GM12878 (cell line): ENCODE results near the gene EPHB1. TPM values are rescaled to one million over a fixed set of nuclear protein-coding genes. Genes with fewer than 3 reads are reported as not detected.

Source experiments
- ATAC-seq: fragments of 200-7000 bp; cut with Tn5 transposase; 3 replicates; pipeline ENCODE4 v1.9.1; 2020; ENCODE audit warnings: mild to moderate bottlenecking, moderate library complexity
- BruUV-seq: library from RNA; stranded (reverse); fragments of 400-500 nt; replicated peaks from 2 replicates; lab custom pipeline; 2021; lab: Mats Ljungman, UMichigan
- CTCF ChIA-PET: fragments of 300-600 bp; sonication (Branson Sonifier 250); formaldehyde crosslinking; extraction: SDS; loops from one replicate; lab custom pipeline; 2021; ENCODE audit warnings: inconsistent platforms; lab: Yijun Ruan, JAX
- POLR2A ChIA-PET: fragments of 350-600 bp; formaldehyde crosslinking; extraction: SDS; loops from one replicate; lab custom pipeline; 2021; ENCODE audit warnings: inconsistent platforms; lab: Charles Lee
- RAD21 ChIA-PET: fragments of 300-600 bp; sonication (Branson Sonifier 250); formaldehyde crosslinking; loops from one replicate; lab custom pipeline; 2023; ENCODE audit warnings: antibody characterized with exemption; ENCODE audit not compliant: unreplicated experiment; lab: Charles Lee
- SMC1A ChIA-PET: fragments of 300-600 bp; sonication (Branson Sonifier 250); formaldehyde crosslinking; loops from one replicate; lab custom pipeline; 2023; ENCODE audit not compliant: unreplicated experiment, uncharacterized antibody; lab: Charles Lee
- DNase-seq: peaks from one replicate; pipeline ENCODE4 v3.0.0-alpha.2; 2011; ENCODE audit warnings: low read depth, low spot score
- FAIRE-seq: peaks from 3 replicates; lab custom pipeline; 2011; peaks lifted over from hg19 to GRCh38; lab: Jason Lieb, UNC
- H2AFZ ChIP-seq: 2 replicates; pipeline ENCODE4 v1.6.0; 2011; ENCODE audit warnings: low read depth, low read length, control low read depth; ENCODE audit not compliant: control insufficient read depth
- H3K27ac ChIP-seq: 2 replicates; pipeline ENCODE4 v1.5.1; 2011; ENCODE audit warnings: control low read depth; ENCODE audit not compliant: control insufficient read depth, insufficient read depth
- H3K27me3 ChIP-seq, 2 experiments: replicated peaks in 1 of 2; 2 replicates each; pipeline versions ENCODE4 v1.6.0 to v1.6.1; 2011; ENCODE audit warnings: low read length in 1 of 2; ENCODE audit not compliant: control insufficient read depth in 2 of 2, insufficient read depth in 2 of 2
- H3K36me3 ChIP-seq, 2 experiments: 2 replicates each; pipeline ENCODE4 v1.5.1; 2011; ENCODE audit warnings: low read length in 1 of 2; ENCODE audit not compliant: control insufficient read depth in 2 of 2, insufficient read depth in 2 of 2
- H3K4me1 ChIP-seq: 2 replicates; pipeline ENCODE4 v1.6.1; 2011; ENCODE audit warnings: mild to moderate bottlenecking, low read length, moderate library complexity, mixed read lengths; ENCODE audit not compliant: control insufficient read depth, insufficient read depth
- H3K4me2 ChIP-seq: 2 replicates; pipeline ENCODE4 v1.6.0; 2011; ENCODE audit warnings: control low read depth; ENCODE audit not compliant: control insufficient read depth, insufficient read depth
- H3K4me3 ChIP-seq: fragments of 200-600 bp; sonication (generic); 2 replicates; pipeline ENCODE4 v1.5.1; 2016
- H3K79me2 ChIP-seq: 2 replicates; pipeline ENCODE4 v1.6.0; 2011; ENCODE audit warnings: low read length; ENCODE audit not compliant: control insufficient read depth, insufficient read depth
- H3K9ac ChIP-seq: 2 replicates; pipeline ENCODE4 v1.8.0; 2011; ENCODE audit warnings: low read length, control low read depth, mixed read lengths; ENCODE audit not compliant: control insufficient read depth, insufficient read depth
- H3K9me3 ChIP-seq: replicated peaks from 3 replicates; pipeline ENCODE4 v1.5.1; 2011; ENCODE audit warnings: mild to moderate bottlenecking, low read length; ENCODE audit not compliant: control insufficient read depth, insufficient read depth
- H4K20me1 ChIP-seq: 2 replicates; pipeline ENCODE4 v1.6.0; 2011; ENCODE audit not compliant: control insufficient read depth, insufficient read depth
- IKZF2 ChIP-seq, 2 experiments: fragments of 450-650 bp; IDR thresholded peaks; 2 replicates each; pipeline ENCODE4 v1.6.1; 2017; ENCODE audit warnings: mild to moderate bottlenecking in 2 of 2, moderate library complexity in 2 of 2
- MEF2A ChIP-seq: IDR thresholded peaks from 2 replicates; pipeline ENCODE4 v1.6.1; 2011; ENCODE audit warnings: low read depth, mild to moderate bottlenecking, low read length, moderate library complexity; ENCODE audit not compliant: insufficient read depth
- NKRF ChIP-seq: fragments of 450-650 bp; conservative IDR thresholded peaks from 2 replicates; pipeline ENCODE4 v1.6.1; 2017; ENCODE audit warnings: mild to moderate bottlenecking, moderate library complexity
- PAX8 ChIP-seq: fragments of 450-650 bp; IDR thresholded peaks from 2 replicates; pipeline ENCODE4 v1.6.1; 2017; ENCODE audit warnings: mild to moderate bottlenecking, moderate library complexity
- RAD21 ChIP-seq: IDR thresholded peaks from 2 replicates; pipeline ENCODE4 v1.6.1; 2011; ENCODE audit warnings: mild to moderate bottlenecking, low read depth, low read length, moderate library complexity; ENCODE audit not compliant: insufficient read depth
- SMC3 ChIP-seq: IDR thresholded peaks from 2 replicates; pipeline ENCODE4 v1.6.1; 2011; ENCODE audit warnings: low read length, improper control_type of control experiment, borderline replicate concordance
- STAT3 ChIP-seq: IDR thresholded peaks from 2 replicates; pipeline ENCODE4 v1.6.1; 2011; ENCODE audit warnings: low read depth, low read length, improper control_type of control experiment
- USF1 ChIP-seq: IDR thresholded peaks from 2 replicates; pipeline ENCODE4 v1.6.1; 2011; ENCODE audit warnings: borderline replicate concordance, low read depth, mild to moderate bottlenecking, moderate library complexity, mixed read lengths, low read length; ENCODE audit not compliant: insufficient read depth; ENCODE audit errors: extremely low read length
- ZNF592 ChIP-seq: fragments of 450-650 bp; IDR thresholded peaks from 2 replicates; pipeline ENCODE4 v1.6.1; 2017; ENCODE audit warnings: mild to moderate bottlenecking, moderate library complexity
- WGBS: methylation state at CpG from one replicate; pipeline ENCODE4 v1.1.6; 2016; ENCODE audit warnings: low lambda C conversion rate; ENCODE audit not compliant: insufficient replicate concordance, insufficient coverage; ENCODE audit errors: missing lambda C conversion rate; 5-methylcytosine and 5-hydroxymethylcytosine counted together
- in situ Hi-C: fragments of 300-500 bp; cut with MboI; formaldehyde crosslinking; loops from 9 replicates; pipeline ENCODE4 v1.14.3; 2018; ENCODE audit warnings: mixed read lengths
- intact Hi-C: fragments of 100-400 bp; cut with micrococcal nuclease; formaldehyde crosslinking; loops from one replicate; pipeline ENCODE4 v1.14.2; 2022; ENCODE audit not compliant: unreplicated experiment
- polyA plus RNA-seq, 11 experiments: library from polyadenylated mRNA; depleted of rRNA in 4 of 11; unstranded in 6 of 11; stranded (reverse) in 5 of 11; fragments of >200 nt; fragmentation: Nextera tagmentation in 4 of 11; fragmentation: Illumina TruSeq in 1 of 11; extraction: Ambion mirVana in 4 of 11; extraction: Trizol in 1 of 11; gene quantifications; 1 replicate in 1 of 11; 2 replicates in 10 of 11; pipeline versions ENCODE4 v1.2.1 to v1.2.3, GENCODE V29; 2011 to 2016; ENCODE audit warnings: inconsistent platforms in 2 of 11, missing spikeins in 2 of 11, low read depth in 1 of 11
- total RNA-seq, 4 experiments: library from RNA; depleted of rRNA in 3 of 4; stranded (reverse); fragments of >200 nt in 3 of 4; fragmentation: Illumina TruSeq in 1 of 4; extraction: Trizol in 1 of 4; gene quantifications; 2 replicates each; pipeline versions ENCODE4 v1.2.1 to v1.2.3, GENCODE V29; 2013 to 2021
- TF ChIP-seq, protein P1 (sequence below): fragments of 450-650 bp; IDR thresholded peaks from 2 replicates; pipeline ENCODE4 v1.6.1; 2017; ENCODE audit warnings: antibody characterized with exemption, mild to moderate bottlenecking, moderate library complexity

Gene EPHB1
- total and polyA plus RNA-seq, 10 of the 15 experiments (the other 5 are each of a cell fraction or from before 2014, with no cell fraction given), result 0.33 to 23.8 (median 1.2) TPM

DNA sequence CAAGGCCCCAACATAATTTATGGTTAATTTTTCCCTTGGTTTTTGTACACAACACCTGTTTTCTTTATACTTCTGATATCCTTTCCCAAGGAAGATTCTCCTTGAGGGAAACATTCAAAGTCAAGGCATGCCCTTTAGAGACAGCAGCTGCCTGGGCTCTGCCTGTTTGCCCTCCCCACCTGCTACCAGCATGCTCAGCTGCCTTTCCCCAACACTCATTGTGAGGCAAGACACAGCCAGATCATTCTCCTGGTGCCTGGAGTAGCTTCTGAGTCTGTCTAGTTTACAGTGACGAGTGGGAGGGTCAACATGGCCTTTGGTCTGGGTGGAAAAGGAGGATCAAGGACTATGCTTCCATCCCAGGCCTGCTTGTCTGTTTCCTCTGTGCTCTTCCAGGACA, 132.5 kb downstream of the EPHB1 start (continued):
- no peak for TF ChIP-seq USF1

DNA sequence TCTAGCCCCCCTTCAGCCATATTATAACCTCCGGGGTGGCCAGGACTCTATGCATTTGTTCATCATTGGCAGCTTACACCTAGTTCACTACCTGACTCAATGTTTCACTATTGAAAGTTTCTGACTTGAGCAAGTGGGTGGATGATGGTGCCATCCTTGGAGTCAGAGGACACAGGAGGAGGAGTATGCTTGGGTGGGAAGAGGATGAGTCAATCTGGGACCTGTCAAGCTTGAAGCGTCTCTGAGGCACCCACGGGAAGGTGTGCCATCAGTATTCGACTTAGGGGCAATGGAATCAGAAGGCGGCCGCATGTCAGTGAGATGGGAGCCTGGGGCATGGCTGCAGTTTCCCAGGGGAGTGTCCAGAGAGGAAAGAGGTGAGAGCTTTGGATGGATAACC, 133.3 kb downstream of the EPHB1 start:
- H4K20me1 ChIP-seq, result no peaks in the 10 kb centered on the region
- H3K9ac ChIP-seq, result no peak overlapping the region
- TF ChIP-seq RAD21, result no peak
- TF ChIP-seq ZNF592, result no peak
- TF ChIP-seq IKZF2 (IDR thresholded peaks at IDR 0.05), result no peak
- TF ChIP-seq NKRF, result no peak
- TF ChIP-seq STAT3, result no peak
- no peak for TF ChIP-seq MEF2A
- TF ChIP-seq PAX8, result no peak
- TF ChIP-seq, protein P1, sequence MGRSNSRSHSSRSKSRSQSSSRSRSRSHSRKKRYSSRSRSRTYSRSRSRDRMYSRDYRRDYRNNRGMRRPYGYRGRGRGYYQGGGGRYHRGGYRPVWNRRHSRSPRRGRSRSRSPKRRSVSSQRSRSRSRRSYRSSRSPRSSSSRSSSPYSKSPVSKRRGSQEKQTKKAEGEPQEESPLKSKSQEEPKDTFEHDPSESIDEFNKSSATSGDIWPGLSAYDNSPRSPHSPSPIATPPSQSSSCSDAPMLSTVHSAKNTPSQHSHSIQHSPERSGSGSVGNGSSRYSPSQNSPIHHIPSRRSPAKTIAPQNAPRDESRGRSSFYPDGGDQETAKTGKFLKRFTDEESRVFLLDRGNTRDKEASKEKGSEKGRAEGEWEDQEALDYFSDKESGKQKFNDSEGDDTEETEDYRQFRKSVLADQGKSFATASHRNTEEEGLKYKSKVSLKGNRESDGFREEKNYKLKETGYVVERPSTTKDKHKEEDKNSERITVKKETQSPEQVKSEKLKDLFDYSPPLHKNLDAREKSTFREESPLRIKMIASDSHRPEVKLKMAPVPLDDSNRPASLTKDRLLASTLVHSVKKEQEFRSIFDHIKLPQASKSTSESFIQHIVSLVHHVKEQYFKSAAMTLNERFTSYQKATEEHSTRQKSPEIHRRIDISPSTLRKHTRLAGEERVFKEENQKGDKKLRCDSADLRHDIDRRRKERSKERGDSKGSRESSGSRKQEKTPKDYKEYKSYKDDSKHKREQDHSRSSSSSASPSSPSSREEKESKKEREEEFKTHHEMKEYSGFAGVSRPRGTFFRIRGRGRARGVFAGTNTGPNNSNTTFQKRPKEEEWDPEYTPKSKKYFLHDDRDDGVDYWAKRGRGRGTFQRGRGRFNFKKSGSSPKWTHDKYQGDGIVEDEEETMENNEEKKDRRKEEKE, result no peak
- TF ChIP-seq SMC3, result no peak
- TF ChIP-seq, all 136 proteins: peak for 0
- peak overlapping the region; percentile 22; the same call in 1 of the 2 replicates for H3K4me2 ChIP-seq
- ChIA-PET RAD21 (interaction anchor here (0.8 to 1.7 kb wide), 3 partner anchors 22 to 41 kb away, joined by 3 to 8 read pairs (median 3); no protein-coding TSS in a partner anchor), POLR2A (interaction anchor here (1.3 kb wide), 1 partner anchor 10 kb away, joined by 3 read pairs; no protein-coding TSS in a partner anchor), SMC1A (interaction anchor here (0.7 to 1.8 kb wide), 3 partner anchors 24 to 128 kb away, joined by 5 to 6 read pairs (median 6); no protein-coding TSS in a partner anchor), CTCF (interaction anchor here (1.4 kb wide), 1 partner anchor 574 kb away, joined by 3 read pairs; no protein-coding TSS in a partner anchor)
- WGBS, result 32% methylated on average over 6 of the region's 6 CpGs
- H3K4me3 ChIP-seq, result no peak overlapping the region
- no peak overlapping the region for H3K27ac ChIP-seq
- peaks cover 0 to 9% of the 10 kb centered on the region in 2 experiments; a peak in 2 of 4 replicates for H3K36me3 ChIP-seq
- H3K79me2 ChIP-seq, result peaks cover 1% of the 10 kb centered on the region
- intact Hi-C loops, result no loop called here
- ATAC-seq (no peak), DNase-seq (no peak), FAIRE-seq (no peak)
- no TSS peak for BruUV-seq
- H2AFZ ChIP-seq, result no peak overlapping the region
- in situ Hi-C loops, result no loop called here
- no peaks in the 10 kb centered on the region for H3K27me3 ChIP-seq
- H3K9me3 ChIP-seq, result peaks cover 2% of the 10 kb centered on the region; the same call in 2 of the 3 replicates
- peaks cover 27% of the 10 kb centered on the region for H3K4me1 ChIP-seq
